Suprapubic skin (tissue), 4 donors: Measurements from ENCODE around the gene TGFBR3L.

Experiments used
- CTCF ChIP-seq, 2 donors: fragments of 200-600 bp in 1 of 2; fragments of 450-650 bp in 1 of 2; sonication (generic) in 1 of 2; IDR thresholded peaks; one replicate each; pipeline ENCODE4 v1.5.1; 2016 to 2019; ENCODE audit warnings: antibody characterized with exemption in 2 of 2, mild to moderate bottlenecking in 1 of 2, moderate library complexity in 1 of 2
- POLR2A ChIP-seq, 2 donors: fragments of 450-650 bp; IDR thresholded peaks; one replicate each; pipeline ENCODE4 v1.6.1; 2017; ENCODE audit warnings: antibody characterized with exemption in 2 of 2, mild to moderate bottlenecking in 2 of 2, moderate library complexity in 2 of 2
- POLR2AphosphoS5 ChIP-seq, 3 donors: sonication (generic); formaldehyde crosslinking; IDR thresholded peaks; one replicate each; pipeline ENCODE4 v1.6.1; 2017; ENCODE audit warnings: antibody characterized with exemption in 3 of 3

GRCh38 chr19:7900931-7901330 lies 13.7 kb upstream of the TGFBR3L start:
- no peak for TF ChIP-seq POLR2A (IDR thresholded peaks at IDR 0.05)
- no peak for TF ChIP-seq CTCF (IDR thresholded peaks at IDR 0.05)
- TF ChIP-seq POLR2AphosphoS5 (IDR thresholded peaks at IDR 0.05): no peak
